Thoracic aorta (tissue), 2 donors: ENCODE results near the gene TUBD1. TPM values are rescaled to one million over a fixed set of nuclear protein-coding genes. Genes with fewer than 3 reads are reported as not detected.

Experiments
- ATAC-seq: fragments of 150-250 bp; one replicate; pipeline ENCODE4 v1.8.0; 2017; ENCODE audit warnings: low read depth; ENCODE audit not compliant: insufficient number of reproducible peaks, low FRiP score
- DNase-seq: peaks from one replicate; pipeline ENCODE4 v3.0.0-alpha.2; 2020; ENCODE audit warnings: low spot score
- H3K27ac ChIP-seq, 2 donors: fragments of 200-600 bp; sonication (generic); 1 replicate in 1 of 2; 2 replicates in 1 of 2; pipeline ENCODE4 v1.5.1; 2016; ENCODE audit warnings: mild to moderate bottlenecking in 2 of 2, moderate library complexity in 2 of 2
- H3K27me3 ChIP-seq: fragments of 200-600 bp; sonication (generic); replicated peaks from 2 replicates; pipeline ENCODE4 v1.6.0; 2016; ENCODE audit warnings: mild to moderate bottlenecking; ENCODE audit not compliant: insufficient read depth
- H3K36me3 ChIP-seq: fragments of 200-600 bp; sonication (generic); one replicate; pipeline ENCODE4 v1.5.1; 2016
- H3K4me1 ChIP-seq, 2 donors: fragments of 200-600 bp; sonication (generic); 1 replicate in 1 of 2; 2 replicates in 1 of 2; pipeline versions ENCODE4 v1.5.1 to v1.6.0; 2016; ENCODE audit warnings: low read depth in 2 of 2, mild to moderate bottlenecking in 1 of 2; ENCODE audit not compliant: control insufficient read depth in 1 of 2
- H3K4me3 ChIP-seq: fragments of 200-600 bp; sonication (generic); 2 replicates; pipeline ENCODE4 v1.5.1; 2016; ENCODE audit warnings: mild to moderate bottlenecking
- H3K9me3 ChIP-seq: fragments of 200-600 bp; sonication (generic); 2 replicates; pipeline ENCODE4 v1.5.1; 2016
- CTCF ChIP-seq: fragments of 200-600 bp; sonication (generic); IDR thresholded peaks from one replicate; pipeline ENCODE4 v1.5.1; 2019; ENCODE audit warnings: antibody characterized with exemption
- total RNA-seq, 2 donors: library from RNA; depleted of rRNA; stranded (reverse); fragments of >200 nt; gene quantifications; one replicate each; pipeline versions ENCODE4 v1.1.0 to v1.2.3, GENCODE V29; 2016

The TUBD1 gene
- total RNA-seq, 2 donors from 2014 or later, result 11.0 to 28.0 TPM

GRCh38 chr17:59888145-59888750 lies 4.5 kb downstream of the TUBD1 start:
- H3K9me3 ChIP-seq, result no peaks in the 10 kb centered on the region
- H3K4me3 ChIP-seq, result no peak overlapping the region
- no peak for TF ChIP-seq CTCF
- DNase-seq (no peak), ATAC-seq (no peak)
- H3K27ac ChIP-seq, result no peak overlapping the region
- H3K4me1 ChIP-seq, result peaks cover 15 to 16% of the 10 kb centered on the region in 2 donors
- H3K27me3 ChIP-seq, result no peaks in the 10 kb centered on the region
- peaks cover 32% of the 10 kb centered on the region for H3K36me3 ChIP-seq

GRCh38 chr17:59884861-59885260 lies 7.9 kb downstream of the TUBD1 start:
- no peaks in the 10 kb centered on the region for H3K9me3 ChIP-seq
- H3K27me3 ChIP-seq, result no peaks in the 10 kb centered on the region
- no peak for ATAC-seq
- DNase-seq, result no peak
- H3K4me3 ChIP-seq, result no peak overlapping the region
- no peaks in the 10 kb centered on the region for H3K4me1 ChIP-seq
- no peak for TF ChIP-seq CTCF
- H3K27ac ChIP-seq, result no peak overlapping the region
- peaks cover 44% of the 10 kb centered on the region for H3K36me3 ChIP-seq

DNA sequence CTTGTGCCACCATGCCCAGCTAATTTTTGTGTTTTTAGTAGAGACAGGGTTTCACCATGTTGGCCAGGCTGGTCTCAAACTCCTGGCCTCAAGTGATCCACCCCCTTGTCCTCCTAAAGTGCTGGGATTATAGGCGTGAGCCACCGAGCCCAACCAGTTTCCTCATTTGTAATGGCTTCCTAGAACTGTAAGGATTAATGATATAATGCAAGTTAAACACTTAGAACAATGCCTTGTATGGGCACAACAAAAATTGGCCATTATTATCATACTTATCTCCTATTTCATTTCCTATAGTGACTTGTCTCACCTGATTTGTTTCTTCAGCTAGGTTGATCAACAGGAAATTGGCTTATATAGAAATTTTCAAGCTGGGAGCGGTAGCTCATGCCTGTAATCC lies 14.1 kb downstream of the TUBD1 start:
- H3K27me3 ChIP-seq, result no peaks in the 10 kb centered on the region
- no peak for DNase-seq
- H3K9me3 ChIP-seq, result no peaks in the 10 kb centered on the region
- no peak overlapping the region for H3K27ac ChIP-seq
- H3K4me3 ChIP-seq, result no peak overlapping the region
- H3K36me3 ChIP-seq, result peaks cover 34% of the 10 kb centered on the region
- H3K4me1 ChIP-seq, result no peaks in the 10 kb centered on the region
- no peak for TF ChIP-seq CTCF
- ATAC-seq, result no peak

DNA sequence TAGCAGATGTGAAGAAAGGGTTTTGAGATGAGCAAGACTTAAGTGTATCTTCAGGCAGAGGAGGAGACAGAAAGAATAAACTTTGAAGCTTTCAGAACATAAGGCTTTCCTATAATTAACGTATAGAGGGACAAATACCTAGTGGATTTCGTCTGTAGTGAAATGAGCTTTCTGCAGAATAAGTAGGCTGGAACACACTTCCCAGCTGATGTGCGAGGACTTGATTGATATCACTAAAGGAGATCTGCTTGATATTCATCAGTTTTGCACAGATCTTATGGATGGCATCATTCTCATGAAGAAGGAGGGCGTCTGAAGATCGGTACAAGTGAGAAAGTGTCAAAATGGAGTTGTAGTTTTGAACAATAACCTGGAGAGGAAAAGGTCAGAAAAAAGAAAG lies 14.8 kb downstream of the TUBD1 start:
- ATAC-seq (no peak), DNase-seq (no peak)
- H3K36me3 ChIP-seq, result peaks cover 27% of the 10 kb centered on the region
- no peak for TF ChIP-seq CTCF
- no peaks in the 10 kb centered on the region for H3K9me3 ChIP-seq
- no peaks in the 10 kb centered on the region for H3K4me1 ChIP-seq
- H3K27ac ChIP-seq, result no peak overlapping the region
- H3K27me3 ChIP-seq, result no peaks in the 10 kb centered on the region
- H3K4me3 ChIP-seq, result no peak overlapping the region

GRCh38 chr17:59876107-59876506 lies 16.6 kb downstream of the TUBD1 start:
- H3K27ac ChIP-seq, result no peak overlapping the region
- DNase-seq, result no peak
- no peaks in the 10 kb centered on the region for H3K27me3 ChIP-seq
- TF ChIP-seq CTCF, result no peak
- no peak overlapping the region for H3K4me3 ChIP-seq
- no peaks in the 10 kb centered on the region for H3K9me3 ChIP-seq
- peaks cover 23% of the 10 kb centered on the region for H3K36me3 ChIP-seq
- ATAC-seq, result no peak
- no peaks in the 10 kb centered on the region for H3K4me1 ChIP-seq
